ENCODE results near the gene POU5F2.

POU5F2 gene, protein sequence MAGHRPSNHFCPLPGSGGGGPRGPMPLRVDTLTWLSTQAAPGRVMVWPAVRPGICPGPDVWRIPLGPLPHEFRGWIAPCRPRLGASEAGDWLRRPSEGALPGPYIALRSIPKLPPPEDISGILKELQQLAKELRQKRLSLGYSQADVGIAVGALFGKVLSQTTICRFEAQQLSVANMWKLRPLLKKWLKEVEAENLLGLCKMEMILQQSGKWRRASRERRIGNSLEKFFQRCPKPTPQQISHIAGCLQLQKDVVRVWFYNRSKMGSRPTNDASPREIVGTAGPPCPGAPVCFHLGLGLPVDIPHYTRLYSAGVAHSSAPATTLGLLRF

DNA sequence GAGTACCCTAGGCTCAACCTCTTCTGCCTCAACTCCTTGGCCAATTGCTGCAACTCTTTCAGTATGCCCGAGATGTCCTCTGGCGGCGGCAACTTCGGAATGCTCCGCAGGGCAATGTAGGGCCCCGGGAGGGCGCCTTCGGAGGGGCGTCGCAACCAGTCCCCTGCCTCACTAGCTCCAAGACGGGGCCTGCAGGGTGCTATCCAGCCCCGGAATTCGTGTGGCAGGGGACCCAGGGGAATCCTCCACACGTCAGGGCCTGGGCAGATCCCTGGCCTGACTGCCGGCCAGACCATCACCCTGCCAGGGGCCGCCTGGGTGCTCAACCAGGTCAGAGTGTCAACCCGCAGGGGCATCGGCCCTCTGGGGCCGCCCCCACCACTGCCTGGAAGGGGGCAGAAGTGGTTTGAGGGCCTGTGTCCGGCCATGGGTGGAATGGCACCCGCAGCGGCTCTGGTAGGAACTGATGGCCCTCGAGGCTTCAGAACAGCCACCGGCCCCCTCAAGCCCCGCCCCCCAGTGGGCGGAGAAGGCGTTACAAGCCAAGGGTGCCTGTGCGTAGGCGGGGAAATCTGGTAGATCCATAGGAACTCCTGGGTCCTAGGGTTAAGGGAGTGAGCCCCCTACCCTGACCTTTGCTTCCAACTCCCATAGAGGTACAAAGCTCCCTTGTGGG, at the start of gene POU5F2:
Gene POU5F2 (minus strand): TSS at position 465 of the 676 bp plus-strand sequence. CDS start 37 bp downstream, at position 428.
- DNase-seq (ENCODE audit: low spot score): no peak

DNA sequence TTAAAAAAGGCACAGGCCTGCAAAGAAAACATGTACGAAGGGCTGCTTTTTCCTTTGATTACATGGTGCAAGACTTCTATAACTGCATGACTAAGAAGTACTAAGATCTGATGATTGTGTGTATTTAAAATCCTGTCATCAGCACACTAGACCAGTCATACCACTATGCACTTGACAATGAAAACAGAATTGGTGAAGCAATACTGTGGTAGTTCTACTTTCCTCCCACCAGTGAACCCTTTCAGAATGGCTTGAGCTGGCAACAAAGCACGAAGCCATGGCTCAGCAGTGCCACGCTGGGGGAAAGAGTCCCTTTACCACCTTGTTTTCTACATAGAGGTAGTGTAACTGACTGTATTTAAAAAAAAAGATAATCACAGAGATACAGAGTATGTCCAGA, 49.0 kb upstream of the POU5F2 start:
- DNase-seq (ENCODE audit: low spot score): no peak

DNA sequence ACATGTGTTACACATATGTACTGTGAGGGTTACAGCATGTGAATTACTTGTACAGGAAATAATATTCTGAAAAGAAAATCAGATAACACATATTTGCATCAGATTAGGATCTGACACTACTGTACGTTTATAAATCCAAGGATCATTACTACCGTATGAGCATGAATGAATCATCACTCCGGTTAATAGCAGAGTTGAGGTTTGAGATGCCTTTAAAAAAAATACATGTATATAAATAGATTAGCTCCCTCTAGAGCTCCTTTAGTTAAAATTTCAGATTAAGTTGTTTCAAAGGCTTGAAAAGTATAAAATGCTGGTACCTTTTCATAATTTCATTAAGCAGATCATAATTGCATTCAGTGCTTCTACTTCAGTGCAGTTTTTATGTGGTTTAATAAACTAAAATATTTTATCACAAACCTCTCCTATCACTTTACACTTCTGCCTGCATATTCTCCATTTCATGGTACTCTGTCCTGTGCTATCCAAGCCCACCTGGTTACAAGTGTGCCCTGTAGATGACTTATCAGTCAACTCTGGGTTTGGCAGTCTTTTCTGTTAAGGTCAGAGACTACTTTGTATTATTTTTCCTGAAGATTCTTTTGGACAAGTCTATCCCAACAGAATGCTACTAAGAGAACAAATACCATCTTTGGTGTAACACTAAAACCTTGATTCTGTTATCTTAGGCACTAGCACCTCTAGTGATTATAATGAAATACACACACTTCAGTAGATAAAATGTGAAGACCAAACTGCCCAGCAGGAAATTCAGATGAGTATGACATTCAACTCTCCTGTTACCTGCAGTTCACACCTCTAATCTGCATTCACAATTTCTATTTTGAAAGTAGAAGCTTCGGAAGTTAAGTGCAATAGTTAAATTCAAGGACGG, 48.0 kb upstream of the POU5F2 start:
- peak; percentile 60 for DNase-seq (ENCODE audit: low spot score)

DNA sequence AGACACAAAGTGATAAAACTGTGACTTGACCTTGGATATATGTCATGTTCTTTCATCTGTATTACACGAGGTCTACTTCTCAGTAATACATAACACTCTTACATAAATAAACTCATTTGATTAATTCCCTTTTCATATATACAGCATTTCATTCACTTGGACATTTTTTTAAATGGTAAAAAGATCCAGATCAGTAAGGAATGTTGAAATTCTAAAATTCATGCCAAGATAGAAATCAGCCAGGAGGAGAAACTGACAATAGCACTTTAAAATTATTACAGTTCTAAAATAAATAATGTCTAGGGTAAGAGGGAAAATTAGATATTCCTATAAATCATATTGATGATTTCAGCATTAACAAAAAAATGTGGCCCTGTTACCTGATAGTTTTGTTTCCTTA, 46.2 kb upstream of the POU5F2 start:
- DNase-seq (ENCODE audit: low spot score): no peak

DNA sequence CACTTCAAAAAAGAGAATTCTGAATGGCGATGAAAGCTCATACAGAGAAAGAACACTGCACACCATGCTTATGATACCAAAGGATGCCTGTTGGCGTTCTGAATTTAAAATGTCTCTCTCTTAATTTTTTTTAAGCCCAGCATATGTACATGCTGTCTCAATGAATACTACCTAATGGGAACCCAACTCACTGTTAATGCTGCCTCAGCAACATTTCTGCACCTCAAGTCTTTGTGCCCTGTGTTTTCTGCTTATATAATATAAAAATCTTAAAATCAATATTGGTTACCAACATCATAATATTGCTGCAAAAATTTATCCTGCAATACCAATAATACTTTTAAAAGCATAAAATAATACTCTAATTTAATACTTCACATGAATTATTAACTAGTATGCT, 44.1 kb upstream of the POU5F2 start:
- DNase-seq (ENCODE audit: low spot score): no peak

DNA sequence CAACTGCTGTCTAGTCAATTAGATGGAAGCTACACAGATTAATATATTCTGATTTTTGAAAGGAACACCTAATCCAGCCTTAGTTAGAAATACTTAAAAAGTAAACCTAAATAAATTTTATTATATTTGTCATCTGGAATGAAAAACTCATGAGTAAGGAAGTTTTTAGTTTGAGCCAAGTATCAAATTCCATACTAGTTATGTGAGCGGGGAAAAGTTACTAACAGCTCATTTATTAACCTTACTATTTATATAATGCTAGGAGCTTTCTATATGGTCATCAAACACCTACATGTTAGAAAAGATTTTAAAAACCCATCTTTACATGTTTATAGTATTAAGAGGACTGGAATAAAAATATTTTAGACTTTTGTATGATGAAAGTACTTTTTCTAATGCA, 41.6 kb upstream of the POU5F2 start:
- DNase-seq (ENCODE audit: low spot score): peak; percentile 37

DNA sequence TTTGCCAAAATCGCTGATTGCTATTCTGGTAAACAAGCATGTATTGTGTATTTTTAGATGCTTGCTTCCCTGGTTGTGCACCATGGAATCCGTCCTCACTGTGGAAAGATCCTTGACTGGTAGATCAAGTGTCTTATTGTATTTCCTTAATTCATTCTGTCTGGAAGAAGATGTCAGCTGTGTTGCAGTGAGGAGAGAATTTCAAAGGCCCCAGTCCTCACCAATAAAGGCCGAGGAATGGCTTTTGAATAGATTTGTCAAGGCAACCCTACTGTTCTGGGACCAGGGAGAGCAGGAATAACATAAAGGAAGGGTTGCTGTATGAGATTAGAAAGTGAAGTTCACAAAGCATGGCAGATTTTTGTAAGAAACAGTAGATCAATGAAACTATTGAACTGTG, 36.2 kb upstream of the POU5F2 start:
- no peak for DNase-seq (ENCODE audit: low spot score)

DNA sequence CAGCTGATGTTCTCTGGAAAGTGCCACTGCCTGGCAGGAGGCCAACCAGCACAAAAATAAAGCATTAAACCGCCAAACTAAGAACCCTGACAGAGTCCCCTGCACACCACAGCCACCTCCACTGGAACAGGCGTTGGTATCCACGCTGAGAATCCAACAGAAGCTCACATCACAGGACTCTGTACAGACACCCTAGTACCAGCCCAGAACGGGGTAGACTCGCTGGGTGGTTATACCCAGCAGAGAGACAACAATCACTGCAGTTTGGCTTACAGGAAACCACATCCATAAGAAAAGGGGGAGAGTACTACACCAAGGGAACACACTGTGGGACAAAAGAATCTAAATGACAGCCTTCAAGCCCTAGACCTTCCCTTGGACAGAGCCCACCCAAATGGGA, 15.0 kb upstream of the POU5F2 start:
- no peak for DNase-seq (ENCODE audit: low spot score)

DNA sequence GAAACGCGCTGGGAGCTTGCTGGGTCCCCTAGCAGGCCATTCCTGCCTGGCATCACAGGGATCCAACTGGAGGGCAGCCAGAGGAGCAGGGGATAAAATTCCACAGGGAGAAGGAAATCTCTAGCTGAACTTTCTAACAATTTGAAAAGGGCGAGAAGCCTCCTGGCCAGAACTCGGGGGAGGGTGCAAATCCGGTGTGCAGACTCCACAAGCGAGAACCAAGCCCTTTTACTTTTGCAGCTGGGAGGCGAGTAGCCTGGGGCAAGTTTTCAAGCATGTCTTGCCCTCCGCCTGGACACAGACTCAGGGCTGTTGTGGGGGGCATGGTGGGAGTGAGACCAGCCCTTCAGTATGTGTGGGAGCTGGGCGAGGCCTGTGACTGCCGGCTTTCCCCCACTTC, 14.3 kb upstream of the POU5F2 start:
- DNase-seq (ENCODE audit: low spot score): no peak

DNA sequence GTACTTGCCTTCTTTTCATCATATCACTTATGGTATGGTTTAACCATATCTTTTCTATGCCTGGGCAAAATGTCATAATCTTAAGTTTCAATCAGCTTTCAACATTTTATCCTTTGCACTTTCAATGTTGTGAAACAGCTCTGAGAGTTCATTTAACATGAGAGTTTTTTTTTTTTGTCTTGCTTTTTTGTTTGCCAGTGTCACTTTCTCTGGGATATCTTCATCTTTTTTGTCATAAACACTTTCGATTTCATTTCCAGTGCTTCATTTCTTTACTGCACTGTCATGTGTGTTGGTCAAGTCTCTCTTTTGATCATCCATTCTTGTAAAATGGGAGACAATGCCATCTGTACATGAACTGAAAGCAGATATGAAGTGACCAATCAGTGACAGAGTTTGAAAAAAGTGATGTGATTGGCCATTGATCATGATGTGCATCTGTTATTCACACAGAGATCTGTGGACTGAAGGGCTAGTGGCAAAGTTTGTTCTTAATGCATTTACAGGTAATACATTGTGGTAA, 7.5 kb upstream of the POU5F2 start:
- DNase-seq (ENCODE audit: low spot score): no peak

DNA sequence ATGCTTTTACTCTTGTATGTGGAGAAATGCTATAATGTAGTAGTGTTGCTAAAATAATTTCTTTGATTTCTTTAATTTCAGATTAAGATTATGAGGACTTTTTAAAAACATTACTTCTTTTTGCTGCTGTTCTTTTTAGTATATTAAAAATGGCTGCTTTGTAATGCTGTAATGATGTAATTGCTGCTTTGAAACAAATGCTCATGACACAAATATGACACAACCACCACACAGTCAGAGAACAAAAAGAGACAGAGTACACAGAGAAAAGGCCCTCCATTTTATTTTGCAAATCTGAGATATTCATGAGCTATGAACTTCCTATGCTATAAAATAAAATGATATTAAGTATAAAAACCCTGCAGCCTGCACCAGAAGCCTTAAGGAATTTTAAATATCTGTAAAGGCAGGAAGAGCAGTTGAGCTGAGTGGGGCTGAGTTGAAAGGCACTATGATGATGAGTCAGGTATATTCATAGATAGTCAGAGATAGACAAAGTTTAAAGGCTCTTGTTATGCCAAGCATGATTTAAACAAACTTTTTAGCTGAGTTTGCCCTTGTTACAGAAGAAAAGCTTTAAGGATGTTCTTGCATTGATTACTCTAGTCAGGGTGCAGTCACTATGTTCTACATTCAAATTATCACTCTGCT, 5.1 kb upstream of the POU5F2 start:
- DNase-seq (ENCODE audit: low spot score): peak; percentile 18

DNA sequence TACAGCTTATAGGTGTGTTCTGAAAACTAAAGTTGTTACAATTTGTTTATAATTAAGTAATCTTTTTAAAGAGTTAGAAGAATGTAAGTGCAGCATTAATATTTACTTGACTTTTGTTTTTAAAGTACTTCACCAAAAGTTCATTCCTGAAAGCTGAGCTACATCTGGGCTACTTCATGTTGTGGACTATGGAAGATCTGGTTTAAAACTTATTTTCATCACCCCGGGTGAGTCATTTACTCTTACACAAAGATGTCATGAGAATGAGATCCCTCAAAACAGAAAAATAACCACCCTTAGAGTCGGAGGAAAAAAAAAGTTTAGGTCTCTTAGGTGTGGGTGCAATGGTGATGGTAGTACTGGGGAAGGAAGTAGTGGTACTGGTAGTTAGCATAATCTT, 5.1 kb downstream of the POU5F2 start:
- no peak for DNase-seq (ENCODE audit: low spot score)

DNA sequence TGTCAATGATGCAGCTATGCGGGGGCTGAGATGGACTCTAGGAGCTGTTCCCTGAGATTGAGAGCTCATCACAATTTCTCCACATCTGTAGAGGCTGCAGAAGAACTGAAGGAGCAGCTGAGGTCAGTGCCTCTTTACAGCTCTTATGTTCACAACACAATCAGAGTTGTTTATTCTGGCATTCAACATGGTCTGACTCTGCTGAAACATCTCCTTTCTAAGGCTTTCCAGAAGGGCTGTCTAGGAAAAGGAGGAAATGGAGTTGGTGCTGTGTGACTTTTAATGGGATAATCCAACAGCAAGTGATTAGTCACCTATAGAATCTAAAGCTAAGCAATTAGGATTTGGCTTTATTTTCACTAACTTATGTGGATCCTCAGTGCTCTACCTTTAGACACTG, 6.0 kb downstream of the POU5F2 start:
- DNase-seq (ENCODE audit: low spot score): peak; percentile 7

DNA sequence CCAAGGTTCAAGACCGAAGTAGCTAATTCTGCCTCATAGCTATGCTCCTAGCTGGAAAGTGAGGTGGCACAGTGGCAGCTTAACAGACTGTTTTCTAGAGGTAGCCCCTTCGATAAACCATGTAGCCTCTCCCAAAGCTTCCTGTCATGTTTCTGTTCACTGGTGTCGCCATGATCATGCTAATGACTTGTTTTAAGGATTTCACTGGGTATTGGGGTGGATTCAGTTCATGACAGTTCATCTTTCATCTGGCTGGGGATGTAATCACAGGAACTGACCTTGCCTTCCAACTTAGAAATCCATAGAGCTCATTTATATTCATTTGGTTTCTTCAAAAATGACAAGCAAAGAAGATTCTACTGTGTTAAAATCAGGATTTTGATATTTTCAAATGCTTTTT, 9.4 kb downstream of the POU5F2 start:
- no peak for DNase-seq (ENCODE audit: low spot score)

DNA sequence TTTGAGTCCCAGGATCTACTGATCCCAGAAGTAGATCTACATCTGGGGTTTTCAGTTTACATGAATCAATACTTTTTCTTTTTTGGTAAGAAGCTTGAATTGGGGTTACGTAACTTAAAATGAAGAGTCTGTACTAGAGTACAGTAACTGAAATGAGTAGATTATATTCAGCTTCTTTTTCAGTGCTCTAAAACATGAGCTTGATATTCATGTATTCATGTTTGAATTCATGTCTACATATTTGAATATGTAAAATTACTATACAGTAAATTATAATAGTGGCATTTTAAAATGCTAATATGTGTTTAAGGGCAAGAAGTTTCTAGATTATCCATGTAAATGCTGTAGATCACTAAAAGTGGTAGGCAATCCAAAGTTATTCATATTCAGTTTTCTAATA, 14.8 kb downstream of the POU5F2 start:
- no peak for DNase-seq (ENCODE audit: low spot score)

DNA sequence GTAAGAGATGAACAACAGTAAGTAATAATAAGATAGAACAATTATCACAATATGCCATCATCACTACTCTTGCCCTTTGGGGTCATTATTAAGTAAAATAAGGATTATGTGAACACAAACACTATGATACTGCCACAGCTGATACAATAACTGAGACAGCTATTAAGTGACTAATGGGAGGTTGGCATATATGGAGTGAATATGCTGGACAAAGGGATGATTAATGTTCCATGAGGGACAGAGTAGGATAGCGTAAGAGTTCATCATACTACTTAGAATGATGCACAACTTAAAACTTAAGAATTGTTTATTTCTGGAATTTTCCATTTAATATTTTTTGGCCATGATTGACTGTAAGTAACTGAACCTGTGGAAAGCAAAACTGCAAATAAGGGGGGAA, 16.6 kb downstream of the POU5F2 start:
- DNase-seq (ENCODE audit: low spot score): no peak

DNA sequence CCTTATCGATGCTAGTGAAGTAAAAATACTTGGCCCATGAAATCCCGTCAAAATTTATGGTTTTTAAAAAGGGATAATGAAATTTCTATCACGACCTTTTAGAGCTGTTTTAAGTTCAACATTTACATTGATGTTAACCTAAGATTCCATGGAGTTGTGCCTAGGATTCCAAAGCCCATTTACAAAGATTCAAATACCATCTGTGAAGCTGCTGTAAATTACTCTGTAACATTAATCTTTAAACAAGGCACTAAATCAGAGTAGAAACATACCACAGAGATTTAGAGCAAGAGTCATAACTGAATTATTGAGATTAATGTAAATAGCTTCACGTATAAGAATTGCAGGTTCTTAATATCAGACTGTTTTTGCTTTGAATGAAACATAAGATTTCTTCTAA, 17.7 kb downstream of the POU5F2 start:
- DNase-seq (ENCODE audit: low spot score): no peak

DNA sequence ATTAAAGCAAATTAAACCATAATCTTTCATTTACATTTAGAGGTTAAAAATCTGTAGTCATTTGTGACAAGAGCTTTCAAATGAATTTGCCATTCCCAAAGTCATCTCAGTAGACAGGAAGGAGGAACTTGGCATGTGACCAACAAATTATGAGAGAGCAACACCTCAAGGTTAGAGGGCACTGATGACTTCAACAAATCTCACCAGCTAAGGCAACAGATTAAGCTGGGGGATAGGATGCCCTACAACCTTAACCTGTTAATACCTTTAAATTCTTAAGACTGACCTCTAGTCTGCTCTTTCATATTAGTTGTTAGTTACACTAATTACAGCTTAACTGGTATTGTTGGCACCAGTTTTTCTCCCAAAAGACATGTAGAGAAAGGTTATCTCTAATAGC, 18.4 kb downstream of the POU5F2 start:
- DNase-seq (ENCODE audit: low spot score): no peak

DNA sequence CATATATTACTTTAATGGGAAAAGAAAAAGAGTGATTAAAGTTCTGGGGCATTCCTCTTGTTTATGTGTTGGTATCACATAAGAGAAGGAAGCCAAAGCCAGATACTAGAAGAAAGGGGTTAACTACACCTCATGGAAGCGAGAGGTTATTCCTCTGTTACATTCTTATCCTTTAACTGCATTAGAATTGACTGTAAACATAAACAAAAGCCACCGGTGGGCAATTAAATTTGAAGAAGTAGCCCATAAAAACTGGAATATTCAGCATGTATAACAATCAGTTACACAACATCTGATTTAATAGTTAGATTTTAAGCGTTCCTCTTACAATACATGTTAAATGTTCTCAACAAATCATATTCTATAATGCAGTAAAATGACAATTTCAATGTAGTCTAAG, 18.8 kb downstream of the POU5F2 start:
- no peak for DNase-seq (ENCODE audit: low spot score)

DNA sequence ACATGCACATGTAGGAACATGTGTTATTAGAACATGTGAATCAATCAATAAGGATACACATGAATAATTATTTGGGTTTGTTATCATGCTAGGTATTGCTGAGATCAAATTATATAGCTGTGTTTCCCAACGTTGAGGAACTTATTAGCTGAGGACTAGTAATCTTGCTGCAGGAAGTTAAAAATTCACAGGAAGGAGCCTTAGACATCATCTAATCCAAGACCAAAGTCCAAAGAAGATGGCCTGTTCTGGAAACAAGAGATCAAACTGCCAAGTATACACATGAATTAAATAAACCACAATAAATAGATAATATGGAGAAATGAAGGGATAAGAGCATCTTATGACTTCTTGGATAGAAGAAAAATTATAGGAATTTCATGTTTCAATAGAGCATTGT, 19.9 kb downstream of the POU5F2 start:
- no peak for DNase-seq (ENCODE audit: low spot score)

DNA sequence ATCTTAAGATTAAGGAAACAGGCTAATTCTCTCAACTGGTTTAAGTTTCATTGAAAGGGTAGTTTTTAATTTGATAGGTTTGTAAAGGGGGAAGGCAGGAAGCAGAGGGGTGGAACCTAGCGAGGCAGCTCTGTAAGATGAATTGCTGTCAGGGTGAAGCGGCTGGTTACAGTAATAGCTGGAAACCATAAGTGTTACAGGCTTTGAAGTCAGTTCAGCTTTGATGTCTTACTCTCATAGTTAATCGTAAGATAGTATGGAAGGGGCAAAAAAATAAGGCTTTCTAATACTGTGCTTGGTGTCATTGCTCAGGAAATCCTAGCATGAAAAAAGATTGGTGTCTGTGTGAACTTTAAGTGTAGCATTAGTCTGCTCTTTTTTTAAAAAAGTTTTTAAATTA, 20.3 kb downstream of the POU5F2 start:
- DNase-seq (ENCODE audit: low spot score): no peak

DNA sequence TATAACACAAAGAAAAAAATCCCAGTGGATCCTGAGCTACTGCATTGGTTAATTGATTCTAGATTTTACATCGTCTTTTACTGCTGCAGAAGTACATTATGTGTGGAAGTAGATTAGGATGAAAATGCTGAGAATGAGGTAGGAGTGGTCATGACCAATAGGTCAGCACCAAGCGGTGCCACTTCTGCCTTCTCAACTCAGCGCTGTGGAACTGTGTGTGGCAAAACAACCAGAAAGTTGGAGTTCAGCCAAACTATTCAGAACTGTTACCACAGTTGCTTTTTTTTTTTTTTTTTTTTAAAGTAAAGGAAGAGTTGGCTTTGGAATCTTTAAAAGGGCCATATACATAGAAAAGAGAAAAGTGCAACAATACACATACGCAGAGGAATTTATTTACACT, 24.2 kb downstream of the POU5F2 start:
- no peak for DNase-seq (ENCODE audit: low spot score)

Data from GM03348 (cell line).